WERI-Rb-1 (cell line): ENCODE data around the gene BRD9.
"Not testable (repeated sequence)": the region's sequence is repeated elsewhere in the genome, so short reads cannot be mapped to it uniquely, and the experiment has no call there.

ENCODE experiments used
- DNase-seq: peaks from one replicate; pipeline ENCODE4 v3.0.0-alpha.2; 2020
- H3K27ac ChIP-seq: fragments of 250-450 bp; sonication (Bioruptor Pico); 2 replicates; pipeline ENCODE4 v1.5.1; 2020; ENCODE audit warnings: mild to moderate bottlenecking, moderate library complexity
- H3K27me3 ChIP-seq: fragments of 250-450 bp; sonication (Bioruptor Pico); 2 replicates; pipeline ENCODE4 v1.5.1; 2021; ENCODE audit warnings: mild to moderate bottlenecking, low read depth, moderate library complexity; ENCODE audit not compliant: insufficient read depth, severe bottlenecking
- H3K36me3 ChIP-seq: fragments of 250-450 bp; sonication (Bioruptor Pico); 2 replicates; pipeline ENCODE4 v1.5.1; 2020; ENCODE audit warnings: mild to moderate bottlenecking, moderate library complexity
- H3K4me3 ChIP-seq: 2 replicates; pipeline ENCODE4 v1.5.1; 2011; ENCODE audit warnings: low read depth, mild to moderate bottlenecking, control low read depth, low read length
- H3K9me3 ChIP-seq: fragments of 250-450 bp; sonication (Bioruptor Pico); 2 replicates; pipeline ENCODE4 v1.5.1; 2021; ENCODE audit warnings: mild to moderate bottlenecking, moderate library complexity; ENCODE audit not compliant: severe bottlenecking
- CTCF ChIP-seq: IDR thresholded peaks from 2 replicates; pipeline ENCODE4 v1.5.1; 2011; ENCODE audit warnings: low read depth, mild to moderate bottlenecking, control low read depth, inconsistent platforms, low read length

The BRD9 gene

GRCh38 chr5:892394-893136 is at the start of gene BRD9, which contains the start of gene TRIP13:
BRD9 (minus strand) TSS chr5:892801; CDS start chr5:892657, 144 bp downstream.
TRIP13 (plus strand) TSS chr5:892884; CDS start chr5:892999, 115 bp downstream.
- Histone ChIP-seq H3K4me3 (peak within 1 kb of the TSS; percentile 78), H3K27ac (peak within 1 kb of the TSS; percentile 94), H3K27me3 (no peaks in the 10 kb centered on the region), H3K36me3 (peaks cover 79% of the 10 kb centered on the region), H3K9me3 (no peaks in the 10 kb centered on the region)
- peak; percentile 86 for DNase-seq
- TF ChIP-seq CTCF = no peak

GRCh38 chr5:940741-941140 is 48.1 kb upstream of the BRD9 start:
- not testable (repeated sequence) for H3K27ac ChIP-seq, H3K4me3 ChIP-seq, H3K36me3 ChIP-seq, H3K27me3 ChIP-seq, H3K9me3 ChIP-seq, DNase-seq

GRCh38 chr5:939368-939767 is 46.8 kb upstream of the BRD9 start:
- no peak overlapping the region for H3K27ac ChIP-seq
- H3K9me3 ChIP-seq = no peaks in the 10 kb centered on the region
- H3K36me3 ChIP-seq = no peaks in the 10 kb centered on the region
- no peak overlapping the region for H3K4me3 ChIP-seq
- no peaks in the 10 kb centered on the region for H3K27me3 ChIP-seq
- no peak for DNase-seq
- no peak for TF ChIP-seq CTCF

GRCh38 chr5:937151-937924 is 44.7 kb upstream of the BRD9 start:
- Histone ChIP-seq H3K36me3 (no peaks in the 10 kb centered on the region), H3K27ac (no peak overlapping the region), H3K4me3 (no peak overlapping the region), H3K9me3 (no peaks in the 10 kb centered on the region), H3K27me3 (no peaks in the 10 kb centered on the region)
- no peak for DNase-seq
- no peak for TF ChIP-seq CTCF

GRCh38 chr5:936149-937144 is 43.8 kb upstream of the BRD9 start:
- H3K4me3 ChIP-seq = no peak overlapping the region
- no peaks in the 10 kb centered on the region for H3K27me3 ChIP-seq

More at GRCh38 chr5:936149-937144, 43.8 kb upstream of the BRD9 start:
- no peak for TF ChIP-seq CTCF
- no peaks in the 10 kb centered on the region for H3K36me3 ChIP-seq
- H3K27ac ChIP-seq = no peak overlapping the region
- H3K9me3 ChIP-seq = no peaks in the 10 kb centered on the region
- DNase-seq = no peak
